HepG2 (cell line): ENCODE data around the gene AKR1C3. TPM values are rescaled to one million over a fixed set of nuclear protein-coding genes. Genes with fewer than 3 reads are reported as not detected.

Experiments
- CEBPG ChIP-seq: IDR thresholded peaks from 2 replicates; pipeline ENCODE4 v1.6.1; 2016
- KLF15 ChIP-seq: sonication (generic); formaldehyde crosslinking; IDR thresholded peaks from 2 replicates; pipeline ENCODE4 v1.8.1; 2023; ENCODE audit warnings: borderline replicate concordance, mild to moderate bottlenecking, inconsistent platforms, missing genetic modification reagents, mixed read lengths
- MAFK ChIP-seq, 2 experiments: IDR thresholded peaks in 1 of 2; conservative IDR thresholded peaks in 1 of 2; 2 replicates each; pipeline ENCODE4 v1.6.1; 2011; ENCODE audit warnings: improper control_type of control experiment in 2 of 2, low read length in 2 of 2
- NFYC ChIP-seq: IDR thresholded peaks from 2 replicates; pipeline ENCODE4 v1.6.1; 2016; ENCODE audit warnings: missing genetic modification reagents, missing compliant biosample characterization
- NR2F6 ChIP-seq, 2 experiments: IDR thresholded peaks; 2 replicates each; pipeline ENCODE4 v1.6.1; 2016; ENCODE audit warnings: antibody characterized with exemption in 1 of 2, mild to moderate bottlenecking in 1 of 2
- NR3C1 ChIP-seq: sonication (generic); formaldehyde crosslinking; IDR thresholded peaks from 2 replicates; pipeline ENCODE4 v1.4.0; 2020; ENCODE audit warnings: missing genetic modification reagents
- PTBP1 ChIP-seq: fragments of 200-400 bp; formaldehyde crosslinking; IDR thresholded peaks from 2 replicates; pipeline ENCODE4 v1.6.1; 2018; ENCODE audit warnings: low read length, low read depth; ENCODE audit not compliant: poor library complexity, severe bottlenecking
- SMAD3 ChIP-seq: sonication (generic); formaldehyde crosslinking; IDR thresholded peaks from 2 replicates; pipeline ENCODE4 v1.4.0; 2020; ENCODE audit warnings: missing genetic modification reagents
- SOX13 ChIP-seq, 3 experiments: fragments of 450-650 bp in 1 of 3; sonication (generic) in 1 of 3; formaldehyde crosslinking in 1 of 3; IDR thresholded peaks in 2 of 3; conservative IDR thresholded peaks in 1 of 3; 2 replicates each; pipeline versions ENCODE4 v1.5.0 to v1.6.1; 2016 to 2020; ENCODE audit warnings: antibody characterized with exemption in 1 of 3, mild to moderate bottlenecking in 1 of 3, missing compliant biosample characterization in 1 of 3, missing genetic modification reagents in 1 of 3, moderate library complexity in 1 of 3
- SOX5 ChIP-seq: IDR thresholded peaks from 2 replicates; pipeline ENCODE4 v1.6.1; 2016; ENCODE audit warnings: borderline replicate concordance
- XRCC5 ChIP-seq: fragments of 200-400 bp; formaldehyde crosslinking; optimal IDR thresholded peaks from 2 replicates; pipeline ENCODE3; 2017; ENCODE audit warnings: mild to moderate bottlenecking, low read length
- ZBTB20 ChIP-seq: sonication (generic); formaldehyde crosslinking; IDR thresholded peaks from 2 replicates; pipeline ENCODE4 v1.8.1; 2023; ENCODE audit warnings: missing genetic modification reagents, low read depth, mild to moderate bottlenecking, borderline replicate concordance
- ZMYM4 ChIP-seq: sonication (generic); formaldehyde crosslinking; IDR thresholded peaks from 2 replicates; pipeline ENCODE4 v1.8.1; 2023; ENCODE audit warnings: mild to moderate bottlenecking, missing genetic modification reagents
- ZNF251 ChIP-seq: sonication (generic); formaldehyde crosslinking; IDR thresholded peaks from 2 replicates; pipeline ENCODE4 v1.9.0; 2021; ENCODE audit warnings: mild to moderate bottlenecking, missing genetic modification reagents
- ZNF253 ChIP-seq: sonication (generic); formaldehyde crosslinking; IDR thresholded peaks from 2 replicates; pipeline ENCODE4 v1.8.0; 2022; ENCODE audit warnings: mild to moderate bottlenecking, missing genetic modification reagents, borderline replicate concordance
- ZNF256 ChIP-seq: sonication (generic); formaldehyde crosslinking; conservative IDR thresholded peaks from 2 replicates; pipeline ENCODE4 v1.4.0; 2020; ENCODE audit warnings: missing genetic modification reagents
- ZNF260 ChIP-seq: sonication (generic); formaldehyde crosslinking; IDR thresholded peaks from 2 replicates; pipeline ENCODE4 v1.4.0; 2020; ENCODE audit warnings: missing genetic modification reagents, low read depth, mild to moderate bottlenecking, borderline replicate concordance
- ZNF550 ChIP-seq: sonication (generic); formaldehyde crosslinking; IDR thresholded peaks from 2 replicates; pipeline ENCODE4 v1.4.0; 2020; ENCODE audit warnings: mild to moderate bottlenecking, missing genetic modification reagents, borderline replicate concordance
- polyA plus RNA-seq, 8 experiments: library from polyadenylated mRNA; depleted of rRNA in 3 of 8; stranded (reverse) in 7 of 8; unstranded in 1 of 8; fragments of >200 nt; fragmentation: Illumina TruSeq in 4 of 8; extraction: Trizol in 4 of 8; gene quantifications; 2 replicates each; pipeline versions ENCODE4 v1.2.1 to v1.2.3, GENCODE V29; 2011 to 2016; ENCODE audit warnings: low read depth in 4 of 8, missing spikeins in 1 of 8, mixed read lengths in 1 of 8; ENCODE audit not compliant: insufficient read depth in 1 of 8
- total RNA-seq, 5 experiments: library from RNA; depleted of rRNA; stranded (reverse); fragments of >200 nt; fragmentation: Illumina TruSeq; extraction: Trizol; gene quantifications; 2 replicates each; pipeline ENCODE4 v1.2.3, GENCODE V29; 2016; ENCODE audit warnings: low read depth in 1 of 5
- TF ChIP-seq, protein P1 (sequence below): IDR thresholded peaks from 2 replicates; pipeline ENCODE4 v1.6.1; 2016; ENCODE audit warnings: low read depth
- TF ChIP-seq, protein P2 (sequence below): sonication (generic); formaldehyde crosslinking; IDR thresholded peaks from 2 replicates; pipeline ENCODE4 v1.5.0; 2020; ENCODE audit warnings: mild to moderate bottlenecking, missing genetic modification reagents, moderate library complexity
- TF ChIP-seq, protein P3 (sequence below): sonication (generic); formaldehyde crosslinking; IDR thresholded peaks from 2 replicates; pipeline ENCODE4 v1.5.0; 2020; ENCODE audit warnings: missing genetic modification reagents
- TF ChIP-seq, protein P4 (sequence below): sonication (generic); formaldehyde crosslinking; conservative IDR thresholded peaks from 2 replicates; pipeline ENCODE4 v1.4.0; 2020; ENCODE audit warnings: missing genetic modification reagents
- TF ChIP-seq, protein P5 (sequence below): IDR thresholded peaks from 2 replicates; pipeline ENCODE4 v1.6.1; 2016

AKR1C3 gene
- total and polyA plus RNA-seq, 2 of the 13 experiments (the other 11 are each of a cell fraction or from before 2014, with no cell fraction given): 368 to 532 TPM

DNA sequence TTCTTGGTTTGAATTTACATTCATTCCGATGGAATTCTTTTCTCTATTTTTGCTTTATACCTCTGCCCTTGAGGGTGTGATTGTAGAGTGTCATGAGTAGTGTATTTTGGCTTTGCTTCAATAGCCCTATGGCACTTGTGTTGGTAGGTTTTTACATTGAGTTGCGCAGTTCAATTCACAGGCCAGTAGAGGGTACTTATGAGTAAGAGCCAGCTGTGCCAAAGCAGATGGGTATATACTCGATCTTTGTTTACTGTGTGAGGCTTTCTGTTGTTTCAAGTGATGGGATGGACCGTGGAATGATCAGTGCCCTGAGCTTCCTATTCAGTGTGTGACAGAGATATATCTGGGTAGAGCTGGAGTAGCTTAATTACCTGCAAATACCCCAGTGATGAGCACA lies 4.3 kb upstream of the AKR1C3 start (continued):
- TF ChIP-seq SOX5 (peak; percentile 21; the same call in 1 of the 2 replicates), XRCC5 (peak; percentile 53), ZNF260 (CRISPR knock-in tag) (no peak), SOX13 (IDR thresholded peaks at IDR 0.05) (no peak), SOX13 (CRISPR knock-in tag; conservative IDR thresholded peaks at IDR 0.05 in 1 of 2, IDR thresholded peaks at IDR 0.05 in 1 of 2) (peak in 1 of 2 experiments; percentile 24; a peak in 1 of 4 replicates), ZMYM4 (CRISPR knock-in tag) (peak; percentile 89), CEBPG (0 out of 2 replicates have a peak, but pooled peaks have one; percentile 6), KLF15 (CRISPR knock-in tag) (no peak), ZNF251 (CRISPR knock-in tag) (no peak), ZNF550 (CRISPR knock-in tag) (no peak), NR2F6 (IDR thresholded peaks at IDR 0.05) (no peak), NR2F6 (CRISPR knock-in tag; IDR thresholded peaks at IDR 0.05) (no peak), SMAD3 (CRISPR knock-in tag) (0 out of 2 replicates have a peak, but pooled peaks have one; percentile 27), MAFK (conservative IDR thresholded peaks at IDR 0.05 in 1 of 2, IDR thresholded peaks at IDR 0.05 in 1 of 2; ENCODE audit: low read length in 2 of 2) (no peak), ZBTB20 (CRISPR knock-in tag) (no peak), ZNF256 (no peak), ZNF253 (CRISPR knock-in tag) (no peak), PTBP1 (no peak), NFYC (no peak), NR3C1 (no peak)
- TF ChIP-seq, protein P1, sequence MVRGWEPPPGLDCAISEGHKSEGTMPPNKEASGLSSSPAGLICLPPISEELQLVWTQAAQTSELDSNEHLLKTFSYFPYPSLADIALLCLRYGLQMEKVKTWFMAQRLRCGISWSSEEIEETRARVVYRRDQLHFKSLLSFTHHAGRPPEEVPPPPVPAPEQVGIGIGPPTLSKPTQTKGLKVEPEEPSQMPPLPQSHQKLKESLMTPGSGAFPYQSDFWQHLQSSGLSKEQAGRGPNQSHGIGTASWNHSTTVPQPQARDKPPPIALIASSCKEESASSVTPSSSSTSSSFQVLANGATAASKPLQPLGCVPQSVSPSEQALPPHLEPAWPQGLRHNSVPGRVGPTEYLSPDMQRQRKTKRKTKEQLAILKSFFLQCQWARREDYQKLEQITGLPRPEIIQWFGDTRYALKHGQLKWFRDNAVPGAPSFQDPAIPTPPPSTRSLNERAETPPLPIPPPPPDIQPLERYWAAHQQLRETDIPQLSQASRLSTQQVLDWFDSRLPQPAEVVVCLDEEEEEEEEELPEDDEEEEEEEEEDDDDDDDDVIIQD (CRISPR knock-in tag): peak; percentile 77; the same call in 1 of the 2 replicates
- TF ChIP-seq, protein P2, sequence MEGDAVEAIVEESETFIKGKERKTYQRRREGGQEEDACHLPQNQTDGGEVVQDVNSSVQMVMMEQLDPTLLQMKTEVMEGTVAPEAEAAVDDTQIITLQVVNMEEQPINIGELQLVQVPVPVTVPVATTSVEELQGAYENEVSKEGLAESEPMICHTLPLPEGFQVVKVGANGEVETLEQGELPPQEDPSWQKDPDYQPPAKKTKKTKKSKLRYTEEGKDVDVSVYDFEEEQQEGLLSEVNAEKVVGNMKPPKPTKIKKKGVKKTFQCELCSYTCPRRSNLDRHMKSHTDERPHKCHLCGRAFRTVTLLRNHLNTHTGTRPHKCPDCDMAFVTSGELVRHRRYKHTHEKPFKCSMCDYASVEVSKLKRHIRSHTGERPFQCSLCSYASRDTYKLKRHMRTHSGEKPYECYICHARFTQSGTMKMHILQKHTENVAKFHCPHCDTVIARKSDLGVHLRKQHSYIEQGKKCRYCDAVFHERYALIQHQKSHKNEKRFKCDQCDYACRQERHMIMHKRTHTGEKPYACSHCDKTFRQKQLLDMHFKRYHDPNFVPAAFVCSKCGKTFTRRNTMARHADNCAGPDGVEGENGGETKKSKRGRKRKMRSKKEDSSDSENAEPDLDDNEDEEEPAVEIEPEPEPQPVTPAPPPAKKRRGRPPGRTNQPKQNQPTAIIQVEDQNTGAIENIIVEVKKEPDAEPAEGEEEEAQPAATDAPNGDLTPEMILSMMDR (CRISPR knock-in tag): peak; percentile 59
- TF ChIP-seq, protein P3, sequence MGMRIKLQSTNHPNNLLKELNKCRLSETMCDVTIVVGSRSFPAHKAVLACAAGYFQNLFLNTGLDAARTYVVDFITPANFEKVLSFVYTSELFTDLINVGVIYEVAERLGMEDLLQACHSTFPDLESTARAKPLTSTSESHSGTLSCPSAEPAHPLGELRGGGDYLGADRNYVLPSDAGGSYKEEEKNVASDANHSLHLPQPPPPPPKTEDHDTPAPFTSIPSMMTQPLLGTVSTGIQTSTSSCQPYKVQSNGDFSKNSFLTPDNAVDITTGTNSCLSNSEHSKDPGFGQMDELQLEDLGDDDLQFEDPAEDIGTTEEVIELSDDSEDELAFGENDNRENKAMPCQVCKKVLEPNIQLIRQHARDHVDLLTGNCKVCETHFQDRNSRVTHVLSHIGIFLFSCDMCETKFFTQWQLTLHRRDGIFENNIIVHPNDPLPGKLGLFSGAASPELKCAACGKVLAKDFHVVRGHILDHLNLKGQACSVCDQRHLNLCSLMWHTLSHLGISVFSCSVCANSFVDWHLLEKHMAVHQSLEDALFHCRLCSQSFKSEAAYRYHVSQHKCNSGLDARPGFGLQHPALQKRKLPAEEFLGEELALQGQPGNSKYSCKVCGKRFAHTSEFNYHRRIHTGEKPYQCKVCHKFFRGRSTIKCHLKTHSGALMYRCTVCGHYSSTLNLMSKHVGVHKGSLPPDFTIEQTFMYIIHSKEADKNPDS (CRISPR knock-in tag): no peak
- TF ChIP-seq, protein P4, sequence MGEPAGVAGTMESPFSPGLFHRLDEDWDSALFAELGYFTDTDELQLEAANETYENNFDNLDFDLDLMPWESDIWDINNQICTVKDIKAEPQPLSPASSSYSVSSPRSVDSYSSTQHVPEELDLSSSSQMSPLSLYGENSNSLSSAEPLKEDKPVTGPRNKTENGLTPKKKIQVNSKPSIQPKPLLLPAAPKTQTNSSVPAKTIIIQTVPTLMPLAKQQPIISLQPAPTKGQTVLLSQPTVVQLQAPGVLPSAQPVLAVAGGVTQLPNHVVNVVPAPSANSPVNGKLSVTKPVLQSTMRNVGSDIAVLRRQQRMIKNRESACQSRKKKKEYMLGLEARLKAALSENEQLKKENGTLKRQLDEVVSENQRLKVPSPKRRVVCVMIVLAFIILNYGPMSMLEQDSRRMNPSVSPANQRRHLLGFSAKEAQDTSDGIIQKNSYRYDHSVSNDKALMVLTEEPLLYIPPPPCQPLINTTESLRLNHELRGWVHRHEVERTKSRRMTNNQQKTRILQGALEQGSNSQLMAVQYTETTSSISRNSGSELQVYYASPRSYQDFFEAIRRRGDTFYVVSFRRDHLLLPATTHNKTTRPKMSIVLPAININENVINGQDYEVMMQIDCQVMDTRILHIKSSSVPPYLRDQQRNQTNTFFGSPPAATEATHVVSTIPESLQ (CRISPR knock-in tag): no peak
- TF ChIP-seq, protein P5, sequence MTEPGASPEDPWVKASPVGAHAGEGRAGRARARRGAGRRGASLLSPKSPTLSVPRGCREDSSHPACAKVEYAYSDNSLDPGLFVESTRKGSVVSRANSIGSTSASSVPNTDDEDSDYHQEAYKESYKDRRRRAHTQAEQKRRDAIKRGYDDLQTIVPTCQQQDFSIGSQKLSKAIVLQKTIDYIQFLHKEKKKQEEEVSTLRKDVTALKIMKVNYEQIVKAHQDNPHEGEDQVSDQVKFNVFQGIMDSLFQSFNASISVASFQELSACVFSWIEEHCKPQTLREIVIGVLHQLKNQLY (CRISPR knock-in tag): no peak
